GM12892 (cell line): Measurements from ENCODE around the gene NLGN4Y.

Experiments
- POLR2A ChIP-seq: IDR thresholded peaks from 2 replicates; pipeline ENCODE4 v1.6.1; 2011; ENCODE audit warnings: low read depth, low read length, control low read depth
- POLR2AphosphoS5 ChIP-seq: IDR thresholded peaks from 2 replicates; pipeline ENCODE4 v1.6.1; 2011; ENCODE audit warnings: low read depth, low read length, control low read depth

GRCh38 chrY:14804041-14804440, 279.7 kb downstream of the NLGN4Y start:
- TF ChIP-seq POLR2AphosphoS5 (no peak), POLR2A (no peak)
